HG02884 (cell line): ENCODE data around the gene MEGF11.

Experiments used
- ATAC-seq: cut with Tn5 transposase; IDR thresholded peaks from one replicate; pipeline ENCODE4 v1.9.1; 2021; ENCODE audit warnings: mild to moderate bottlenecking, moderate library complexity; ENCODE audit not compliant: unreplicated experiment

The MEGF11 gene

GRCh38 chr15:66220601-66221000 is 32.9 kb downstream of the MEGF11 start:
- no peak for ATAC-seq

- ATAC-seq, result no peak
These were observed 34.2 kb downstream of the MEGF11 start for GRCh38 chr15:66219339-66219738.

DNA sequence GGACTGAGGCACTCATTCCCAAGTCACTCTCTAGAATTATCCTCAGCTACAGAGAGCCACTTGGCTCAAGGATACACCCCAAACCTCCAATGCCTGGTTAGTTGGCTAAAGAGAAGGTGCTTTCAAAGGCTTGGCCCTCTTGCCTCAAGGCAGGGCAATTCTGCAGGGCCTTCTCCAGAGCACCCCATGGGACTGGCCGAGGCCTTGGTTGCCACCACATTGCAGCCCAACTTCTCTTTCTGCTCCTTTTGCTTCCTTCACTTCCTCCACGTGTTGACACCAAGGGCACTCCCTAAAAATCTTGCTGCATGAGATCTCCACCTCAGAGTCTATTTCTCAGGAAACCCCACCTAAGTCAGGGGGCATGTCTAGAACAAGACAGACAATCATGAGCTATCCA is 36.7 kb downstream of the MEGF11 start:
- no peak for ATAC-seq

GRCh38 chr15:66215811-66216210 is 37.7 kb downstream of the MEGF11 start:
- ATAC-seq, result no peak

GRCh38 chr15:66214246-66214645 is 39.3 kb downstream of the MEGF11 start:
- no peak for ATAC-seq

- ATAC-seq, result no peak
These were observed 41.0 kb downstream of the MEGF11 start for GRCh38 chr15:66212563-66212921.

DNA sequence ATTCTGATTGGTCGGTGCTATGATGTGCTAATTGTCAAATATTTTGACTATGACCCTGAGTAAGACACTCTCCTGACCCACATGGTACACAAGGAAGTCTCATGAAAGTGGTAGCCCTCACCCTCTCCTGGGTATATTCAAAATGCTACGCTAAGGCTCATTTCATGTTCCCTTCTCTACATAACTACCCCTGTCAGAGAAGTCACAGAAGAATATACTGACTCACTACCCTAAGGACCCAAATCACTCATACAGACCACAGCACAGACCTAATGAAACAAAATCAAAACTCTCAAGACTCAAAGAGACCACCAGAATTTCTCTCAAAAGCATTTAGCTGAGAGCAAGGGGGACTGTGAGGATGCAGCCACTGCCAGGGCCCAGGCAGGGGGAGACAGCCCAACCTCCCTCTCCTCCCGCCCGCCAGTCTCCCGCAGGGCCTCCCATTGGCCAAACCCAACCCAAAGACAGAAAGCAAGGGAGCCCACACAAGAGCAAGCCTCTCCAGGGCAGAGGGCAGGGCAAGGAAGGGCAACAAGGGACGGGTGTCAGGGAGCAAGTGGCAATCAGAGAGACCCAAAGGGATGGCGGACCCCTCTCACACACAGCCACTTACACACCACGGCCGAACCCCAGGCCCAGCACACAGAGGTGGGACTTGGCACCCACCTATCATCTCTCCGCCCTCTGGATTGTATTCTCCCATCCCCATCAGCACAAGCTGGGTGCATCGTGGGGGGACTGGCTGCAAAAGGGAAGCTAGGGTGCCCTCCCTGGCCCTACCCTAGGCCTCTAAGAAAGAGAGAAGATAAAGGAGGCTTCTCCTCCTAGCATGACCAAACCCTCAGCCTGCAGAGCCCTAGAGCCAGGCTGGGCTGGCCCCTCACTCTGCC is 41.6 kb downstream of the MEGF11 start:
- no peak for ATAC-seq

DNA sequence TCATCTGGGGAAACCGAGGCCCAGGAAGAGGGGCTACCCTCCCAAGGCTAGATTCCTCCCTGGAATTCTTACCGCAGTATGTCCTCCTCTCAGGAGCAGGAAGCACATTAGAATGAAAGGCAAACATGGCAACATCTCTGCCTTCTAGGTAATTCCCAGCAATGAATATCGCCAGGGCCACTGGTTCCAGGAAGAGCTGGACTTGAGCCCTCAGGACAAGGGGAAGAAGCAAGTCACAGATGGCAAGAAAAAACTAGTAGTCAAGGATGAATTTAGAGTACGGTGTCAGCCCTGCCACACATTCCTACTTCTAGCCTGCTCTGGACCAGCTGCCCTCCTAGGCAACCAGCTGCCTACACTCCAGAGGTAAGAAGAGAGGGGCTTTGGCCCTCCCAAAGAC is 42.9 kb downstream of the MEGF11 start:
- ATAC-seq, result no peak

DNA sequence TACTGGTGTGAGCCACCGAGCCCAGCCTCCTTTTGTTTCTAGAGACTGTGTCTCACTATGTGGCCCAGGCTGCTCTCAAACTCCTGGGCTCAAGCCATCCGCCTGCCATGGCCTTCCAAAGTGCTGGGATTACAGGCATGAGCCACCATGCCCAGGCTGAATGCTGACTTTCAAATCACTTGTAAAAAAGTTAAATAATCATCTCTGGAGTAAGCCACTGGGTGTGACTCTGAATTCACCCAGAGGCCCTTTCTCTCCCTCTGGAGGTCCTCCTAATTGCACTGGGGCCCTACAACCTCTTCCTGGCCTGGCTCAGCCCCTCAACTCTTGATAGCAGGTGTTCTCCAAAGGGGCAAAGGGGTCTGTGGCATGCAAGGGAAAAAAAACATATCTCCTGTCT is 54.8 kb downstream of the MEGF11 start:
- ATAC-seq, result no peak

GRCh38 chr15:66196602-66197001 is 56.9 kb downstream of the MEGF11 start:
- no peak for ATAC-seq

- ATAC-seq, result no peak
These were observed 57.8 kb downstream of the MEGF11 start for GRCh38 chr15:66195621-66196230.

GRCh38 chr15:66193066-66193465 is 60.5 kb downstream of the MEGF11 start:
- no peak for ATAC-seq

DNA sequence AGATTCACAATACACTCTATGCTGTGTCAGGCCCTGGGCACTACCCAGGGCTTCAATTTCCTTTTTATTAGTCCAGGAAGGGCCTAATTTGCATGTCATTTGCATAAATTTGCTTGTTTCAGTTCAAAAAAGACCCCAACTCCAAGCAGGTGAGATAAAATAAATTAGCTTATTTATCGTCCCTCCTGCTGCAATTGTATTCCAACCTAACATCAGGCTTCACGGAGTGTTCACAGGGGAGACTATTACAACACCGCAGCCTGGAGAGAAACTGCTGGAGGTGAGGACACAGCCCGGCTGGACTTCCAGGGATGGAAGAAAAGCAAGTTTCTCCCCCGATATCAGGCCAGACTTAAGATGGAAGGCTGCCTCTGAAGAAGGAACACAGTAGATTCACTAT is 62.8 kb downstream of the MEGF11 start:
- ATAC-seq, result no peak

- no peak for ATAC-seq
These were observed 64.3 kb downstream of the MEGF11 start for GRCh38 chr15:66189291-66189690.

DNA sequence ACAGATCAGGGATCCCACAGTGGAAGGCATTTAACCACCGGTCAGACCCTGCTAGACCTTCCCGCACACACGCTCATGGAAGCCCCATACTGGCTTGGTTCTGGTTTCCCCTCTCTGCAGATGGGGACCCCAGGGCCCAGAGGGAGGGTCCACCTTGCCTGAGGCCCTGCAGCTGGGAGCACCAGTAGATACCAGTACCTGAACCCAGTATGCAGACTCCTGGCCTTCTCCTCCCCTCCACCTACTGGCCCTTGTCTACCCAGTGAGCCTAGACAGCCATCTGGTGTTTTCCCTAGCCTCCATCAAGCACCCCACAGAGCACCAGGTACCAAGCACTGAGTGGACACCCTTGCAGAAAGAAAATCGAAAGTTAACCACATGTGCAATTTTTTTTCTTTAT is 65.1 kb downstream of the MEGF11 start:
- ATAC-seq, result no peak

DNA sequence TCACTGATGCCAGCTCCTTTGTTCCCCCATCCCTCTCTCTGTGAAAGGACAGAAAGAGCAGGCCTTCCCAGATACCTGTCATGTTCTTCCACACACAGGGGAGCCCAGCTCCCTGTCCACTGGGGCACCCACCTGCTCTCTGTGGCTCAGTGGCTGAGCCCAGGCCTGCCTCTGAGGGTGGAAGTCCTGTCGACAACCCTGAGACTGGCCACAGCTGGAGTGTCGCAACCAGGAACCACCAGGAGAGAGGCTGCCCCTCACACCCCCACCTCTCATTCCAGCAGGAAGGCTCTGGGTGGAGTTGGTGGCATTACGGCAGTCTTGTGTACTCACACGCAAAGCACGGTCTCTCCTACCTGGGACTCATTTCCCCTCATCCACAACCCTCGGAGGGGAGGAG is 66.3 kb downstream of the MEGF11 start:
- ATAC-seq, result no peak

DNA sequence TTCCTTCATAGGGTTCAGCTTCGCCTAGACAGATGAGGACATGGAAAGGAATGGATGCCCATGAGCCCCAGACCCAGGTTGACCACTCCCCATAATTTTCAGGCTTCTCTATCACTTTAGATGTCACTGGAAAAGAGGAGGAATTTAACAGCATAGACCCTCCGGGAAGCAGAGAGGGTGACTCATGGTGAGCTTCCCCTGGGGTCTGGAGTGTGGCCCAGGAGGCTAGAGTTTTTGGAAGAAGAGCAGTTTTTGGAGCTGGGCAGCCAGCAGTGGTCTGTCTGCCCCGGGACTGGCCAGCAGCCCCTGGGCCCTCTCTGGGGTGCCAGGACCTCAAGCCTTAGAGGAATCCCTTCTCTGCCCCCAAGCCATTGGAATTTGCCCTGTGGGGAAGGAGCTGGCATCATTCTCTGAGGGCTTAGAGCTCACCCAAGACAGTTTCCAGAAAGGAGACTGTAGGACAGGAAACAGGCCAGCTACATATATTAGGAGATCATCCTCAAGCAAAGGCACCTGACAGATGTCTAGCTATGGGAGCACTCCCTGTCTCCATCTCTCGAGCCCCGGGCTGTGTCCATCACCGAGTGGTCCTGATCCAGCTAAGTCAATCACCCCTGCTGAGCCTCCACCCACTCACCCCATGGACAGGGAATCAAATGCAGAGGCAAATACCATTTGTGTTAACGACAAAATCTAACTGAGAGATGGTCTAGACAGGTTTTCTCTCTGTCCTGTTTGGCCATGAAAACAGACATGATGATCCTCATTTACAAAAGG is 67.3 kb downstream of the MEGF11 start:
- no peak for ATAC-seq

DNA sequence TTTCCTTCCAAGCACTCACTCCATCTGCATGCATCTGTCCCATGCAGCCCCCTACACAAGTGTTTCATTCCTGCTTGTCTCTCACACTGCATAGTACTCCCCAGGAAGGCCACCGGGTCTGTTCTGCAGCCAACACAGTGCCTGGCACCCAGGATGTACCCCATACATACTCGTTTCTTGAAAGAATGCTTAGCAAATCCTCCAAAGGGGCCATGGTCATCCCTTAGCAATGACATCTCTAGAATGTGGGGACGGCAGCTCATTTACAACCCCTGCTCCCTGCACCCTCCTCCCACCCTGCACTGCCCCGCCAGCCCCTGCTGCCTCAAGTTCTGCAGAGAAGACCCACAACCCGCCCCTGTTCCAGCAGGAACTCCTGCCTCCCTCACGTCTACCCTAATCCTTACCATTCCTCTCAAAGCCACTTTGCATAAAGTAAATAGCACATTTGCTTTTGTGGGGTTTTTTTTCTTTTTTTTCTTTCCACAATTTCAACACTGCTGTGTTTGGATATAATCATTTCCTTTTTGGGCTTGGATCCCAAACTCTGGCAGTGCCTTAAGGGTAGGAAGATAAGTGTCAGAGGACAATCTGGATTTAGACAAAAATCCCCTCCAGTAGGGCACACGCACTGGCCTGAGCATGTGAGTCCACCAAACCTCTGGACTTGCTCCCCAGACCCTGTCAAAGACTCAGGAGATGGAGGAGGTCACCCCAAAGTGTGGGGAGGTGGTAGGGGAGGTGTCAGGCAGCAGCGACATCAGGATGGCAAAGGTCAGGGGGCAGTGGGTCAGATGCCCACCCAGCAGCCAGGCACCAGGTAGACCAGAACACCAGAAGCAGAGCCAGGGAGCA is 68.4 kb downstream of the MEGF11 start:
- ATAC-seq, result no peak

DNA sequence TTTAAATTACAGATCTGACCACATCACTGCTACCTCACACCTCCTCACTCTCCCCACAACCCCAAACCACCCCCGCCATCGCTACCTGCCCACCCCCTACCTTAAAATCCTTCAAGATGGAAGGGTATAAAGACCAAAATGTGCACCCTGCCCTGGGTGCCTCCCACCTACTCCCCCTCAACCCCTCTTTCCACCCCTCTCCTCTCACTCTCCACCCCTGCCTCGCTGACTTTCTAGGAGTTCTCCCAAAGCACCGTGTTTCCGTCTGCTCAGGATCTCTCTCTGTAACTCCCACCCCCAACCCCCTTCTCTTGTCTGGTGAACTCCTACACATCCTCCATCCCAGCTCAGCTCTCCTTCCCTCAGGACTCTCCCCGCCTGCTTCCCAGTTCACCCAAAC is 69.1 kb downstream of the MEGF11 start:
- no peak for ATAC-seq

DNA sequence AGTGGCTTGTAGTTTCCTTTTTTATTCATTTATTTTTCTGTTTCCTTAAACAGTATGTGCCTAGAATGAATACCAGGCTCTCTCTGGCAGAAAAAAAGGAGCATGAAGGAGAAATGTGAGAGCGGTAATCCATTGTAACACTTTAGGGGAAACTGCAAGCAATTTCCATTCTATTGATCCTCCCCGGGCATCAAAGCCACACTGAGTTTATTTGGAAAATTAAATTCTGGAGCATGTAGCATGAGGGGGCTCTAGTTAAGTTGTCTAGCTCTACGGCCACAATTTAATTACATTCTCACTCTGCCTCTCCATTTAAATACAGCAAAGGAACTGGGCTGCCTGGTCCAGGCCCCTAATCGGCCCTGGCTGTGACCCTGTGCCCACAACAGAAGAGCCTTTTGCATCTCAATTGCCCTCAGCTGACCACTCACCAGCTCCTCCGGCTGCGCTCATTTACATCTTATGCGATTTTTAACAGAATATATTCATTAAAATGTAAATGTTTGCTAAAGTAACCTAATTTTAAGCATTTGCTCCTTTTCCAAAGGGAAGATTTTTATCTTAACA is 72.9 kb downstream of the MEGF11 start:
- ATAC-seq, result no peak

DNA sequence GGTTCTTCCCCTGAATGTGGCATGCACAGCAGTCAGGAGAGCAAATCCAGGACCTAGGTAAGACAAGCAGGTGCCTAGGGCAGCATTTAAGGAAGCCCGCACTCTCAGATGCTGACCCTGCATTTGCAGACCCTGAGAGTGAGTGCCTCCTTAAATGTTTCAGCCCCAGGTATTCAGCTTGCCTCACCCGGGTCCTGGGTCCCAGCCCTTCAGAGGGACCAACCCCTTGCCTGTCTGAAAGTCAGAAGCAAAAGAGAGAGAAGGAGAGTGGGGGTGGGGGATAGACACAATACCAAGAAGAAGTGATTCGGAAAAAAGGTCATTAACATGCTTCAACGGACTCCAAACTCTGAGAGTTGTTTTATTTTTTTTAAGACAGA is 75.0 kb downstream of the MEGF11 start:
- ATAC-seq, result no peak
